GM12872 (cell line): ENCODE measurements around the gene WWOX.

ENCODE experiments used
- CTCF ChIP-seq: IDR thresholded peaks from 3 replicates; pipeline ENCODE4 v1.5.1; 2011; ENCODE audit warnings: low read depth, mild to moderate bottlenecking, low read length, moderate library complexity; ENCODE audit not compliant: insufficient read depth

The WWOX gene

DNA sequence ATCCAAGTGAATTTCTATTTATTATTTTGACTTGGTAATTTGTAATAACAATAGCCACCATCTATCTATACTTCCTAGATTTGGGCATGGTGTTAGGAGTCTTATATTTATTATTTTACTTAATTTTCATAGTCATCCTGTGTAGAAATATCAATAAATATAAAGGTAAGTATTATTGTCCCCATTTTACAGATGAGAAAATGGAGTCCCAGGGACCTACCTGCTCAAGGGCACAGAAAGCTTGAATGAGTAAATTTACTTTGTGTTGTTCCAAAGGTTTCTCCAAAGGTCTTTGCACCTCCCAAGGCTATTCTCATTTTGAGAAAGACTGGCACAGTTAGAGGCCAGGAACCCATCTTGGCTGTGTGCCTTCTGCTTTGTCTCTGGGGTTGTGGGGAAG is 738.3 kb downstream of the WWOX start:
- TF ChIP-seq CTCF = no peak

DNA sequence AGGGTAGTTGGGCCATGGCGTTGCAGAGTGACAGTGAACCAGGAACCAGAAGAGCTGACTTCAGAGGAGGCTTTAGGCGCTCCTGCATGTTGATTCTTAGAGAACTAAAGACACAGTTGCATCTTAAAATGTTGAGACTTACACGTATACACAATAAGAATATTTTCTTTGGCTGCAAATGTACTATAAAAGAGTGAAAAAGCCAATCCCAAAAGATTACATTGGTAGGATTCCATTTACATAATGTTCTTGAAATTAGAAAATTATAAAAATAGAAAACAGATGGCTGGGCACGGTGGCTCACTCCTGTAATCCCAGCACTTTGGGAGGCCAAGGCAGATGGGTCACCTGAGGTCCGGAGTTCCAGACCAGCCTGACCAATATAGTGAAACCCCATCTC is 738.8 kb downstream of the WWOX start:
- no peak for TF ChIP-seq CTCF

DNA sequence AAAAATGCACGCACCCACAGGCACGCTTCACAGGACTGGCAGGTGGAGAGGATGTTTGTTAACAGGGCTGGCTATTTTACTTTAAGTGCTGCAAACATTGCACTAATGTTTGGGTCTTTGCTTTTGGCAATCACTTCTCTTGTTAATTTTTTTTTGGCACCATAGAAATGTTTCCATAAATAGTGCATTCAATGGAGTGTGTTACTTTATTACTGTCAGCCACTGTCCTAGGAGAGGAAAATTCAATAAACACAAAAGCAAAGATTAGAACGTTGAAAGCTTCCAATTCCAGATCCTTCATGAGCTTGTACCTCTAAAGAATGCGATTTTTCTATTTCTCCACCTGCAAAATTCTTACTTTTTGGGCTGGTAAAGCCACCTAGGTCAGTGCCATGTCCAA is 743.5 kb downstream of the WWOX start:
- no peak for TF ChIP-seq CTCF

GRCh38 chr16:78843978-78844377 is 744.5 kb downstream of the WWOX start:
- no peak for TF ChIP-seq CTCF

DNA sequence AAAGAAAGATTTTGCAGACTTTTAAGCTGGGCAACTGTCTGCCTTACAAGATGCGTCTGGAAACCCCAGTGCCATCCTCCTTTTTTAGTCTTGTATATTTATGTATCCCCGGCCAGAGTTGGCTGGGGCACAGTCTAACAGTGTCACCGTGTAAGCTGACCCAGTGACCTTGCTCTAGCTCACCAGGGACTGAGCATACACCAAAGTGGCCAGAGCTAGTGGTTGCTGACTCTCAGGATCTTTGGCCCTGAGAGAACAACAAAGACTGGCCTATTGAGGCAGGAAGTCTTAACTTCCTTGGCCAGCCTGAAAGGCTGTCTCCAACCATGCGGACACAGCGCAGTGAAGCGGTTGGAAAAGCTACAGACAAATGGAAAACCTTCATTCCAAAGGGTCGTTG is 745.2 kb downstream of the WWOX start:
- TF ChIP-seq CTCF = no peak

DNA sequence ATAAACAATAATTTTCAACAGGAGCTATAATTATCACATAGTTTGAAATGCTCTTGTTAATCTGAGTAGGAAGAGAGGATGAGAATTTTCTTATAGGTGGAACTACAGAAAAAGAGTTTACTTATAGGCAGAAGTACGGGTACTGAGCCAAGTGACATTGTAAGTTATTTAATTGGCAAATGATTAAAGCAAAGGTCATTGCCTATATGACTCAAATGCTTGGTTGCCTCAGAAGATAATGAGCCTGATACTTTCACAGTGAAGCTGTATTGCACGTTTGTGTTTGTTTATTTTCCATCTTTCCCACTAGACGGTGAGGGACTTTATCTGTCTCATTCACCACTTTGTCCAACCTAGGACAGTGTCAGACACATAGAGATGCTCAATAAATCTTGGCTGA is 751.8 kb downstream of the WWOX start:
- TF ChIP-seq CTCF = no peak

DNA sequence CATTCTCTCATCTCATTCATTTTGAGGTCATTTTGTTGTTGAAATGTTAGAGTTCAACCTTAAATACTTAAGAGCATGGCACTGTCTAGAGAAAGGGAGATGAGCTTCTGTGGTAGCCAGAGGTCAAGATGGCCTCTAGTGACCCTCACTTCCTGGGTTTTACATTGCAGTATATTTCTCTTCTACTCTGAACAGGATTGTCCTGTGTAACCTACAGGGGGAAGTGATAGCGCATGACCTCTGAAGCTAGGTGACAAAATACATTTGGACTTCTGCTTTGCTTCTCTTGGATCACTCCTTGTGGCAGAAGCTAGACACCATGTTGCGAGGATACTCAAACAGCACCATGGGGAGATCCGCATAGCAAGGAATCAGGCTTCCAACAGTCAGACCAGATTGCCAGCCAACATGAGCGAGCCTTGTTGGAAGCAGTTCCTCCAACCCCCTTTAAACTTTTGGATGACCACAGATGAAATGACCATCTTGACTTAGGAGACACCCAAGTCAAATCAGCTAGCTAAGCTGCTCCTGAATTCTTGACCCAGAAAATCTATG is 752.7 kb downstream of the WWOX start:
- no peak for TF ChIP-seq CTCF

GRCh38 chr16:78862022-78862421 is 762.6 kb downstream of the WWOX start:
- TF ChIP-seq CTCF = no peak
